ENCODE results near the gene ZSCAN31.
"Not testable (repeated sequence)": the region's sequence is repeated elsewhere in the genome, so short reads cannot be mapped to it uniquely, and the experiment has no call there.

The ZSCAN31 gene

DNA sequence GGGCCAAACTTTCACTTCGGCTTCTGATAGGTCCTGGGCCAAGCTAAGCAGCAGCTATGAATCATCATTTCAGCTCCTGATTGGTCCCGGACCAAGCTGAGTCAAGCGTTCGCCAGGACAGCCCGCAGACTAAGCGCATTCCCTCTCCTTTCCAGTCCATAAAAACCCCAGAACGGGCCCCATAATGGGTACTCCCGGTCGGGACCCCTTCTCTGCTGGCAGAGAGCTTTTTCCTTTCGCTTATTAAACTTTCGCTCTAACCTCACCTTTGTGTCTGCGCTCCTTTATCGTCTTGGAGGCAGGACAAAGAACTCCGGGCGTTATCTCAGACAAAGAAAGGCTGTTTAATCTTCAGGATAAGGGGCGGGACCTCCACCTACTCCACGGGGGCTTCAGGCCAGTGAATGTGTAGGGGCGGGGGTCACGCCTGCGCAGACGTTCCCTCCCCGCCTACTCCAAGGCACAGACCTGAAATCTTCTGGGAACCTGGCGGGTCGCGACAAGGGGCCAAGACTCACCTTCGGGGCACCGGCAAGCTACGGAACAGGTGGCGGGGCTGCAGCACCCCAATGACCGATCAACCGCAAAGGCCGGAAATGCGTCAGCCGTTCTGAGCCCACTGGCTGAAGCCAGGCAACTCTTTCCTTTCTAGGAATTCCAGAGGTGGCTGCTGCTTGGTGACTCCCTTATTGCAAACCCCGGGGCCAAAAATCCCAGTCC is at the start of gene ZSCAN31:
ZSCAN31 (minus strand) TSS at position 585 of the 720 bp plus-strand sequence. CDS start 6,465 bp downstream, outside the sequence.
- DNase-seq, result peak; percentile 99

DNA sequence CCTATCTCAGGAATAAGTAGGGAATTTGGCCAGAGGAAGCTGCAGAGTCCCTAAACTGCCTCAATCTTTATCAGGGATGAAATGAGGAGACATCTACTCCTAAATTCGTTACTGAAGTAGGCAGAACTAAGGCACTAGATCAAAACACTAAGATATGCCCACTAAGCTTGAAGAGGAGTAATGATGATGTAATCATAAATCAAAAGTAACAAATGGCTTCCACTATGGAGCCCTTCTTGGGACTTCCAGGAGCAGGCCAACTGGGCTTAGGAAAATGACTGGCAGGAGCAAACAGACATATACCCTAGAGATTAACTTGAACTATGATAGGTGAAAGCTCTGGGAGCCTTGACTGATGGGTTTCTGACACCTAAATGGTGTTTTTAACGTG is 48.2 kb upstream of the ZSCAN31 start:
- no peak for DNase-seq

DNA sequence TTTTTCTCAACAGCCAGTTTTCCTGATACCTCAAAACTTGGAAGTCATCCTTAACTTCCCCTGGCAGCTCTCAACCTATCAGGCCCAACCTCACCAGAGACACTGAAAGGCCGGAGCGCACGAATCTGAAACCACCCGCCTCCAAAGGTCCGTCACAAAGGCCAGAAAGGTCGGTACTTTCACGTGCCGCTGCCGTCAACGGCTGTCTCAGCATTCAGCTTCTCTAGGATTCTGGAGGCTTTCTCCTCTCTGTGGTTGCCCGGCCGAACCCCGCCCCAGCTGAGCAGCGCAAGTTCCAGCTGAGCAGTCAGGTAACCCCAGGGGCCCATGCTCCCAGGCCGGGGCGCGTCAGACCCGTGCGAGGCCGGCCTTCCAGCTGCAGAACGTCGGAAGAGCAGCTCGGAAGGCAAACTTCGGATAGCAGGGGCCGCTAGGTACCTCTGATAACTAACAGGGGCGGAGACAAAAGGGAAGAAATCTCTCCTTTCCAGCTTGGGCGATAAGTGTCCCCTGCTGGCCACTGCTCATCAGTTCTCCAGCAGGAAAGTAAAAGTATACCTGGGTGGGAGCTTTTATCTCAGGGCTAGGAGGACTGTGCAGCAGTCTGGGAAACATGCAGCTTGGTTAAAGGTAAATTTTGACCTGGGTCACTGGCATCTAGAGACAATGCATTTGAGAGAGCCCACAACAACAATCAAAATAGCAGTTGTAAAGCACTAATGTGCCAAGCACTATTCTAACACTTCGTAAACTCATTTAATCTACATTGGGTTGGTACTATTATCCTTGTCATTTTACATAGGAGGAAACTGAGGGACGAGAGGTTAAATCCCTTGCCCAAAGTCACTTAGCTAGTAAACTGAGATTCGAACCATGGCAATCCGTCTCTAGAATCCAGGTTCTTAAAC is 47.5 kb upstream of the ZSCAN31 start:
- peak; percentile 88 for DNase-seq

DNA sequence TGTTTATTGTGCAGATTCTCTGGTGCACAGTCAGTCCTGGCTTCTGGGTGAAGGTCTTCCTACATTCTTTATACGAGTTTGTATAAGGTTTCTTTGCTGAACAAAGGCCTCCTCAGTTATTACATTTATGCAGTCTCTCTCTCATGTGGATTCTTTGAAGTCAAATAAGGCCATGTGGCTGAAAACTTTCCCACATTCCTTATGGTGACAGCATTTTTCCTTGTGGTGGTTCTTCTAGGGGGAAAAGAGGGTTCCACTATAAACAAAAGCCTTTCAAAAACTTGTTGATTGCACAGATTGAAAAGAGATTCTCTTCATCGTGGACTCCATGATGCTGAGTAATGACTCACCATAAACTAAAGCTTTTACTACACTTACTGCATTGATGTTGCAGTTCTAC is 44.4 kb upstream of the ZSCAN31 start:
- no peak for DNase-seq

DNA sequence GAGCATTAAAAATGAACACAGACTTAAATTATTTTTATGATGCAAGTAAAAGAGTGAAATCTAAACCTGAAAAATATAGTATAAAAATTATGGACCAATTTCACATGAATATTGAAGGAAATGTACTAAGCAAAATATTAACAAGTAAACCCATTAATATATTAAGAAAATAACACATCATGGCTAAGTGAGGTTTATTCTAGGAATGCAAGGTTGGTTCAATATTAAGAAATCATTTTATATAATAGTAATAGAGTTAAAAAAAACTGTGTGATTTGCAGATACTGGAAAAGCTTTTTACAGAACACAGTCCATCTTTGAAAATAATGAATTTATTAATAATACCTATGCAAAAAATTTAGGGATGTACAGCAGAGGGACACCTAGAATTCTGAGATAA is 42.7 kb upstream of the ZSCAN31 start:
- no peak for DNase-seq

DNA sequence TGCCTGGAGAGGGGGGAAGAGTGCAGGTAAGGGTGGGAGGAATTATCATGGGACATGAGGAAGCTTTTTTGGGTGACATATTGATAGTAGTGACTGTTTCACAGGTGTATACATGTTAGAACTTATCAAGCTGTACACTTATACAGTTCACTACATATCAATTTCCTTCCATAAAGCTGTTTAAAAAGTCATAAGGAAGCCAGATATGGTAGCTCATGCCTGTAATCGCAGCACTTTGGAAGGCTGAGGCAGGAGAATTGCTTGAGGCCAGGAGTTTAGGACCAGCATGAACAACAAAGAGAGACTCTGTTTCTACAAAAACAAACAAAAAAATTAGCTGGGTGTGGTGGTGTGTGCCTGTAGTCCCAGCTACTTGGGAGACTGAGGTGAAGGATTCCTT is 41.9 kb upstream of the ZSCAN31 start:
- DNase-seq, result no peak

DNA sequence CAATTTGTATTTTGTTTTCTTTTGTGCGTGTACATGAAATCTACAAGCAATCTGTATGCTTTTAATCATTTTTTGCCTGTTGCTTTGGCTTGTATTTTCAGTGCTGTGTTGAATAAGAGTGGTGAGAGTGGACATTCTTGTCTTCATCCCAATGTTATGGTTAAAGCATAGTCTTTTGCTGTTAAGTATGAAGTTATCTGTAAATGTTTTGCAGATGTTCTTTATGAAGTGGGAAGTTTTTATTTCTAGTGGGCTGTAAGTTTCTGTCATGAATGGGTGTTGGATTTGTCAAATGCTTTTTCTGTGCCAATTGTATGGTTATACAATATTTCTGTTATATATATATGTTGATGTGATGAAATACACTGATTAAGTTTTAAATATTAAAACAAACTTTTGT is 38.0 kb upstream of the ZSCAN31 start:
- DNase-seq, result no peak

DNA sequence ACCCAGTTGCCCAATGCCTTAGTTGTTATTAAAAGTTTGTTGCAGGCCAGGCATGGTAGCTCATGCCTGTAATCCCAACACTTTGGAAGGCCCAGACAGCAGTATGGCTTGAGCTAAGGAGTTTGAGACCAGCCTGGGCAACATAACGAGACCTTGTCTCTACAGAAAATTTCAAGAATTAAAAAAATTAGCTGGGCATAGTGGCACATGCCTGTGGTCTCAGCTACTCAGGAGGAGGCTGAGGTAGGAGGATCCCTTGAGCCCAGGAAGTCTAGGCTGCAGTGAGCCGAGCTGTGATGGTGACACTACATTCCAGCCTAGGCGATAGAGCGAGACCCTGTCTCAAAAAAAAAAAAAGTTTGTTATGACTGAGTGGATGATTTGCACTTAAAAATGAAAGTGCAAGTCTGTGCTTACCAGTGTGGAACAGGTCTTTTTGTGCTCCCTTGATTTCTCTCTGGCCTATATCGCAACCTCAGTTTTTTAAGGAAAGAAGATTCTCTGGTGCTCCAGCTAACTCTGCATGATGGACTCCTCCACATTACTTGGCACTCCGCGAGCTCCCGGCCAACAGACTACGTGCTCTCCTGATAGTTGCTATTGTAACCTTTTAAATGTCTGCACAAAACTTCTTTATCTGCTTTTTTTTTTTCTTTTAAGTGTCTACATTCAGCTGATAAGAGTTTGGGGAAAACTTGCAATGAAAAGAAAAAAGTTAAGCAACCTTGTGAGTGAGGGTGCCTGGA is 35.9 kb upstream of the ZSCAN31 start:
- DNase-seq, result no peak

DNA sequence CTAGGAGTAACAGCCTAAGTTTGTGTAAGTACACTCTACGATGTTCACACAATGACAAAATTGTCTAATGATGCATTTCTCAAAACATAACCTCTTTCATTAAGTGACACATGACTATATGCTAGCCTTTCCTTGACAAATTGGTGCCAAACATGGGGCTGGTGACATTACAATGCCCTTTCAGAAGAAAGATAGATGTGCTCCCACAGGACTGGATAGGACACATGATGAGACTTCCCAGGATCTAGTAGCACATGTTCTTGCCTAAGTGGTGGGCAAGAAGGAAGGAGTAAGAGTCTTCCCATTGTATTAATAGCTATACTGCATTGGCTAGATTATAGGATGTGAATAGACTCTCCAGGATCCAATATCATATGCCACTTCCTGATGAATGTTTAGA is 35.3 kb upstream of the ZSCAN31 start:
- DNase-seq, result no peak

DNA sequence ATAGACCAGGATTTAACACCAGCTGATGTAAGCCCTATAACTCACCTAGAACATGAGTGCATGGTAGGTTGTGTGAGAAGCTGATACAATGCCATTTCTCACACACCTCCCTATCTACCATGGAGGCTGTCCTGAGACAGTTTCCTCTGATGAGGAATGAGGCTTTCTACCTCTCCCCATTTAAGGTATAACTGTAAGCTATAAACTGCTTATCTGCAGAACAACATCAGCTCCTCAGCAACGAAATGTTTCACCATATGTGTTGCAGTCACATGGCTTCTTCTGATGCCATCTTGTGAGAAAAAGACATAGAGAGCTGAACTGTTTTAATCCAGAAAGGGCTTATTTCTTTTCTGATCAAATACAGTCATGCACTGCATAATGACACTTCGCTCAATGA is 34.5 kb upstream of the ZSCAN31 start:
- DNase-seq, result no peak

DNA sequence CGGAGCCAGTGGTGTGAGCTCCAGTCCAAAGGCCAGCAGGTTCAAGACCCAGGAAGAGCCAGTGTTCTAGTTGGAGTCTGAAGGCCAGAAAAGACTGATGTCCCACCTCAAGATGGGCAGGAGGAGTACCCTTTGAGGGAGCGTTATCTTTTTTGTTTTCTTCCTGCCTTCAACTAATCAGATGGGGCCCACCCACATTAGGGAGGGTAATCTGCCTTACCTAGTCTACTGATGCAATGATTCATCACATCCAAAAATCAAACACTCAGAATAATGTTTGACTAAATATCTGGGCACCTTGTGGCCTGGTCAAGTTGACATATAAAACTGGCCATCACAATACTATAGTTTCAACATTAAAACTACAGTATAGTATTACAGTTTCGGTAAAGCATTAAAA is 33.5 kb upstream of the ZSCAN31 start:
- no peak for DNase-seq

DNA sequence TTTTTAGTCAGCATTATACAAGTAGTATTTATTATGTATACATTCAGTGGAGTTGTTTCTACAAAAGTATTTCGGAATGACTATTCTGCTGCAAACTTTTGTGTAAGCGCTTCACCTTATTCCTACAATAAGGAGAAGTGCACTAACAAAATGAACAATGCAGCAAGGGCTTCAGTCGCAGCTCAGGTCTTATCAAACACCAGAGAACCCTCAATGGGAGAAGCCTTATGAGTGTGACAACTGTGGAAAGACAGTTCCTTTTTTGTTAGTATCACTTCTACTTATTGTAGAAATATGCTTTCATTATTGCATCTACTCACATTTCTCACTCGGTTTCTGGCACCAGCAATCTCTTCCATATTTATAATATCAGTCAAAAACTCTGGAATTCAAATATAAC is 32.6 kb upstream of the ZSCAN31 start:
- no peak for DNase-seq

DNA sequence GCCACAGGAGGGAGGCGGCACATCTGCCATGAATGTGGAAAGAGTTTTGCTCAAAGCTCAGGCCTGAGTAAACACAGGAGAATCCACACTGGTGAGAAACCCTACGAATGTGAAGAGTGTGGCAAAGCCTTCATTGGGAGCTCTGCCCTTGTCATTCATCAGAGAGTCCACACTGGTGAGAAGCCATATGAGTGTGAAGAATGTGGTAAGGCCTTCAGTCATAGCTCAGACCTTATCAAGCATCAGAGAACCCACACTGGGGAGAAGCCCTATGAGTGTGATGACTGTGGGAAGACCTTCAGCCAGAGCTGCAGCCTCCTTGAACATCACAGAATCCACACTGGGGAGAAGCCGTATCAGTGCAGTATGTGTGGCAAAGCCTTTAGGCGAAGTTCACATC is 29.6 kb upstream of the ZSCAN31 start:
- not testable (repeated sequence) for DNase-seq

DNA sequence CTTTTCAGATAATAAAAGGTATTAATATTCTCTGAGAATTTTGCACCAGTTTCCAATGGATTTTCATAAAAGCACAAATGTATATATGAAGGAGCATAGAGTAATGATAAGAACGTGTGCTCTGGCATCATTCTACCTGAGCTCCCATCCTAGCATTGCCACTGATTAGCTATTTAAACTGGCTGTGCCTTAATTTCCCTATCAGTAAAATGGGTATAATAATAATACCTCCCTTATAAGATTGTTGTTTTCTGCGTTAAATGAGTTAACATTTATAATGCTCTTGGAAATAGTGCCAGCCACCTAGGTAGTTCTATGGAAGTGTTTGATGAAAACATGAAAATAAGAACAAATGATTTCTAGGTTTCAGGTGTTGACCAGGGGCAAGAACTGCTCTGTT is 25.0 kb upstream of the ZSCAN31 start:
- no peak for DNase-seq

DNA sequence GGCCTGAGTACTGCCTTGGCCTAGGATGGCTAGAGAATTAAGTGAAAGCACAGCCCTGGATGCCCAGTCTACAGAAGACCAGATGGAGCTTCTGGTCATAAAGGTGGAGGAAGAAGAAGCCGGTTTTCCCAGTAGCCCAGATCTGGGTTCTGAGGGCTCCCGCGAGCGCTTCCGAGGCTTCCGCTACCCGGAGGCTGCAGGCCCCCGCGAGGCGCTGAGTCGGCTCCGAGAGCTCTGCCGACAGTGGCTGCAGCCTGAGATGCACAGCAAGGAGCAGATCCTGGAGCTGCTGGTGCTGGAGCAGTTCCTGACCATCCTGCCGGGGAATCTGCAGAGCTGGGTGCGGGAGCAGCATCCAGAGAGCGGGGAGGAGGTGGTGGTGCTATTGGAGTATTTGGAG is 23.6 kb upstream of the ZSCAN31 start:
- DNase-seq, result not testable (repeated sequence)

DNA sequence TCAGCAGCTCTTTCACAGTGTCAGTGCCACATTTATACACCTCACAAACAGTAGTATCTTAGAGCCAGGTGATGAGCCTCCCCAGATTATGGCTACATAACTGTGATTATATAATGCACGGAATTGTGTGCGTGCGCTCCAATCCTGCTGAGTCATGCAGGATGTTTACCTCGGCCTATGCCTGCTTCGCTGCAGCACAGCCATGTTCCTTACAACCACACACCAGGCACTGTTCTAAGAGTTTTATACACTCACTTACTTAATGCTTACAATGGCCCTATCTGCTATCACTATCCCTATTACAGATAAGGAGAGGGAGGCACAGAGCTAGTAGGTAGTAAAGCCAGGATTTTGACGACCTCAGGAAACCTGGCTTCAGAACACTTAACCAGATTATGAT is 21.1 kb upstream of the ZSCAN31 start:
- no peak for DNase-seq

DNA sequence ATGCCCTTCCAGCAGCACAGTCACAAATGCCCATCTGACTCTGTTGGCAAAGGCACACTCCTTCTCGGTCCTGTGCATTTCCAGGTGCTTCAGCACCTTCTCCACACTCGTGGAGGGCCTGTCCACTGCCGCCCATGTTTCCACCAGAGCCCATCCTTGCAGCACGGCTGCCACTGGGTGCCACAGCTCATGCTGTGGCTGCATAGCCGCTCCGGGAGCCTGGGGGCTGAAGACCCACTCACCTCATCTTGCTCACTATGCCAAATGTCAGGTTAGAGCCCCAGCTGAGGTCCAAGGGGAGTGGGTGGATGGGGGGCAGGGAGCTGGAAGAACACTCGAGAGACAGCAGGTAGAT is 20.7 kb upstream of the ZSCAN31 start:
- DNase-seq, result no peak

DNA sequence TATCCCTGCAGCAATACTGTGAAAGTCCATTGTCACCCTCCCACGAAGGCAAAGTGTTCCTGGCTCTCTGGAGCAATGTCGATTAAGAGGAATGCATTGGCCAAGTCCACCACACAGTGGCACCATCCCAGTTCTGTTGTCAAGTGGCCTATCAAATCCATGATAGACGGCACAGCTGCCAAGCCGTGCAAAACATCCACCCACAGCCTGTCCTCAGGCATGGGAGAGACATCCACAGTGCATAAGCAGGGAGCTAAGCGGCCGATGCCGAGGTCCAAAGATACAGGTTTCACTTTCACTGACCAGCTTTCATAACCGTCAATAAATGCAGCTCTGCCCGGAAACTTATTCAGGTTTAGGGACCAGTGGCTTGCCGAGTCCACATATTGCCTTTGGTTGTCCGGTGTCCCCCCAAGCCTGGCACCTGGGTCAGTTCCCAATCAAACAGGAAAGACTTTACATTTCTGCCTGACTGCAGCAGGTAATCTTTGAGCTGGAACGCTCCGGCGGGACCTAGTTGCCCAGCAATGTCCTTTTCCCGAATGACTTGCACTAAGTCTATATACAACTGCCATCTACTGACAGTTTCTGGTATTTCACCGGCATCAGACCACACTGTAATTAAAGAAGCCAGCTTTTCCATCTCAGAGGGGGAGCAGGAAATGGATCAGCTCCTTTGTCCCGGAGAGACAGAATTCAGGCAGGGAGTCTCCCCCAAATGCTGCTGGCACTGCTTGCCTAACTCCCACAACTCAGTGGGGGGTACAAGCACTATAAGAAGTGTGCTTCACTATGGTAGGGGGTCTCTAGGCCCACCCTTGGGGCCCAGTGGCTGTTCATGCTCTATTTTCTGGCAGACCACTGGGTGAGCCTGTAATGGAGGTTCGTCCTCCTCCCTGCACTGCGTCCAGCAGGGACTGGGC is 20.1 kb upstream of the ZSCAN31 start:
- peak; percentile 75 for DNase-seq

DNA sequence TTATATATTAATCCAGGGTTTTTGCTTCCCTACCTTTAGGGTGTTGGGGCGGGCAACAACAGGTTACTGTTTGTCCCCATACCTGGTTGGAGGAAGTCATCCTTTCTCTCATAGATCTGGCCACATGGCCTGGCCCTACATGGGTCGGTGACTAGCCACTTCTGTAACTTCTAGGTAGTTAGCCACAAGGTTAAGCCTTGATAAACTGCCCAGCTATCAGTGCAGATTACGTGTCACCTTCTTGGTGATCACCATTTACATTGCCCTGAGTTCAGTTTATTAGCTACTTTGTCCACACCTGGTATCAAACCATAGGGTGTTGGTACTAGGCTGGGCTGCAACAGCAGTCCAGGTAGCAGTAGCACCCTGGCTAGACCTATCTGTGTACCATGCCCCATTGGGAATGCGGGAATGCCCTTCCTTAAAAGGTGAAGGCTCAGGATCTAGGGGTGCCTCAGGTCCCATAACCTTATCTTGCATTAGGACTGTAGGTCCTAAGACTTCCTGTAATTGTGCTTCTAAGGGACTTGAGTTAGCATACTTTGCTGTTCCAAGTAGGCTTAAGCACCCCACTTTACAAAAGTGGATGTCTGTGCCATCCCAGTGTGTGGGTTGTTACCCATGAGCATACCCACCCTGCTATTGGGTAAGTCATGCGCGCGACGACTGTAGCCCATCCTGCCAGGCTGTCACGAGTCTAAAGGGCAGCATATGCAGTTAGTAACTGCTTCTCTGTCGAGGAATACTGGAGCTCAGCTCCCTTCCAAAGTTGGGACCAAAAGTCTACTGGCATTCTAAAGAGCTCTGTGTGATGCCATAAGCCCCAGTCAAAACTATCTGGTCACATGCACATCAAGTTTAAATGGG is 19.0 kb upstream of the ZSCAN31 start:
- no peak for DNase-seq

DNA sequence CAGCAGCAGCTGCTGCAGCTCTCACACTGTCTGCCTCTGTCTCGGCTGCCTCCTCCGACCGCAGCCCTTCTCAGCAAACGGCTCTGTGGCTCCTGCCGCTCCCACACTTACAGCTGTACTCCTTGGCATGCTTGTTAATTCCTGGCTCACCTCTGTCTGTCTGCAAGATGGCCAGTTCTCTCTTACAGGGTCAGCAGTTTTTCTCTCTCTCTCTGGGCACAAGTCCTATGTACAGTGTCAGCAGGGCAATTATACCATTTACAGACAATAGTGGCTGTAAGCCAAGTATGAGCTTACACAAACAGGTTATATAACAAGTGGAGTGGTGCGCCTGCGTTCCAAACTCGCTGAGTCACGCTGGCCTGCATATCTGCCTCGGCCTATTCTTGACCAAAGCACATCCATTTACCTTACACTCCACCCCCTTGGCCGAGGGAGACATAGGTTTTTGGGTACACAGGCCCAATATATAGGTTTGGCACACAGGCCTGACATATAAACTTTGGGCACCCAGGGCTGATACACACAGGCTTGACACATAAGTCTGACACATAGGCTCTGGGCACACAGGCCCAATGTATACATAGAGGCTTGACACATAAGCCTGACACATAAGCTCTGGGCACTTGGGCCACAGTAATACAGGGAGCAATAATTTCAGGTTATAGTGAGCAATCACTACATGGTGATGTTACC is 18.2 kb upstream of the ZSCAN31 start:
- peak; percentile 42 for DNase-seq

DNA sequence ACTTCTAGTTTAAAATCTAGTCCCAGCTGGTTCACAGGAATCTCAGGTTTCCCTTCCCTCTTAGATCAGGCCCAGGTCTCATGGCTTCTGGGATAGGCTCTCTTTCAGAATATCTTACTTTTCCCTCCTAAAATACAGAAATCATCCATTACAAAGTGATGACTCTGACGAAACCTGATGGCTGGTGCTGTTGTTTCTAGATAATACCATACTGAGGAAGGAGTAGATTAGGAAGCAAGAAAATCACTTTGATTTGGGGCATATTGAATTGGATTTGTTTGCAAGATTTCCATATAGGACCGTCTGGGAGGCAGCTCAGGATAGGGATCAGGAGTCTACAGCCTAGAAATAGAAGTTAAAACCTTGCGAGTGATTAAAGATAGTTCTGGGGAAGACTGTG is 17.4 kb upstream of the ZSCAN31 start:
- DNase-seq, result no peak

Measured in NCI-H2227 treated with DMSO at 0.1 percent for 48 hours (cell line).